Brain pericyte (primary cell): ENCODE data around the gene MAPK10.
"Not testable (repeated sequence)": the region's sequence is repeated elsewhere in the genome, so short reads cannot be mapped to it uniquely, and the experiment has no call there.

Experiments
- DNase-seq: peaks from one replicate; pipeline ENCODE4 v3.0.0-alpha.2; 2012; ENCODE audit warnings: low read depth, low spot score

The MAPK10 gene

DNA sequence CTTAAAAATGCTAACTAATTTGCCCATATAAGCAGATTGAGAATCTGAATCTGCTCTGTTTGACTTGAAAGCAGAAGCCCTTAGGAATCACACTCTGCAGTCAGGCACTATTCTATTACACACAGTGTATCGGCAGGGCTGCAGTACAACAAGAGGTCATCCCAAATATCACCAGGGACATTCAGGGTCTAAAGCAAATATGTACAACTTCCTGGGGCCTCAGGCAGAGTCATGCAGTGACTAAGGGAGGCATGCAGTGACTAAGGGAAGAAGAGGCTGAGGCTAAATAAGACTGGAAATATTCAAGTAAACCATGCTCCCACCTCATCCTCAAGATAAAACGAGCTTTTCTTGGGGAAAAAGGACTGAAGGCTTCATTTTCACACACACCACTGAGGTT lies 20.9 kb downstream of the MAPK10 start:
- DNase-seq = peak; percentile 60

DNA sequence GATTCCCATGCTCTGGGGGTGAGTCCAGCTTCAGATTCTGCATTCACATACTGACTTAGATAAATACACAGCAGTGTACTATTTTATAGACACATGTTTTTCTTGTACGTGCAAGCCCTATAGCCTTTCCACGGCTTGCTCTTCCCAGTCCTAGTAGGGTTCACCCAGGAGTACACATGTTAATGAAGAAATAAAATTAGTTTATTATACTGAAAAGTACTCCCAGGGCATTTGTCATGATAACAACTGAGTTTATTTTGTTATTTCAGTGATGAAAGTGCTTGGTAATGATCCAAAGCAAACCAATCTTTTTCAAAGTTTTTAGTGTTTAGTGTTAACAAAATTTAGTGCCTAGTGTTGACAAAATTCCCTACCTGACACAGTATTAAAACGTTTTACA lies 21.3 kb downstream of the MAPK10 start:
- DNase-seq = no peak

DNA sequence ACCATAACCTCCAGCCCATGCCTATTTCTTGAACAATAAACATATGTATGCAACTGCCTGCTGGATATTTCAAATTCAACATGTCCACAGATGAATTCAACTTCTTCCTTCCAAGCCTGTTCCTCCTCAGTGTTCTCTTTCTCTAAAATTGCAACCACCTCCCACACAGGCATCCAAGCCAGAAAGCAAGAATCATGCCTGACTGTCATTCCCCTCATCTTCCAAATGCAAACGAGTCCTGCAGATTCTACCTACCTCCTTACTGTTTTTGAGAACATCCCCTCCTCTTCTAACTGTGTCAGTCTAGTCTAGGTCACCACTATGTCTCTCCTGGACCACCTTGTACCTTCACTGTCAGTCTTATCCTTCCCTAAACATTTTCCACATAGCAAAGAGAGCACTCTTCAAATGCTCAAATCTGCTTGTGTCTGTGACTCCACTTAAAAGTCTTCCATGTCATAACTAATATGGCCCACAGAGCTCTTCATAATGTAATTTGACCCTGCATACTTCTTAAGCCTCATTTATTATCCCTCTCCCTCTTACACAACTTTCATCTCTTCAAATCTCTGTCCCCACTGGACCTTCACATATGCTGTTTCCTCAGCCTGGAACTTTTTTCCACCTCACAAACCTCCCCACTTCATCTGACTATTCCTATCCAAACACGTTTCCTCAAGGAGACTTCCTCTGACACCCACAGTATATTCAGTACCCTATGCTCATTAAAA lies 25.7 kb downstream of the MAPK10 start:
- DNase-seq = no peak

GRCh38 chr4:86333236-86333635 lies 26.6 kb downstream of the MAPK10 start:
- DNase-seq = no peak

- no peak for DNase-seq
These were observed 28.7 kb downstream of the MAPK10 start for GRCh38 chr4:86330961-86331742.

DNA sequence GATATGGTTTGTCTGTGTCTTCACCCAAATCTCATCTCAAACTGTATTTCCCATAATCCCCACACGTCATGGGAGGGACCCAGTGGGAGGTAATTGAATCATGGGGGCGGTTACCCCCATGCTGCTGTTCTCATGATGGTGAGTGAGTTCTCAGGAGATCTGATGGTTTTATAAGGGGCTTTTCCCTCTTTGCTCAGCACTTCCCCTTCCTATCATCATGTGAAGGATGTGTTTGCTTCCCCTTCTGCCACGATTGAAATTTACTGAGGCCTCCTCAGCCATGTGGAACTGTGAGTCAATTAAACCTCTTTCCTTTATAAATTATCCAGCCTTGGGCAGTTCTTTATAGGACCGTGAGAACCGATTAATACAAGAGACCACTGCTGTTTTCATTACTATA lies 29.4 kb downstream of the MAPK10 start:
- not testable (repeated sequence) for DNase-seq

DNA sequence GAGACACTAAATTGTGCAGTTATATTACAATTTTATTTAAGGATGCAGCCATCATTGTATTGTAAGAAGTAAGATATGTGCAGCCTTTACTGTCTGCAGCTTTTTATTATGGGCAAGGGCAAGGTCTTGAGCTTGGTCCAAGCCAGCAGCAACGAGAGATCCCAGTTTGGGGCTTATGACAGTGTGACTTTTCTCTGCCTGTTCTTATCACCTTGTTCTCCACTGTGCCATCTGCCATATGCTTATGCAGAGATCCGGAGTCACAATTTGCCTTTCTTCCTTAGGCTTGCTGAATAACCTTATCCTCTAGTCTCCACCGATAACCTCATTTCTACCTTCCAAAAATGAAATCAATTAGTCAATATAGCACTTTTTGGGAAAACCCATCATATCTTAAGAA lies 30.4 kb downstream of the MAPK10 start:
- DNase-seq = no peak

GRCh38 chr4:86326400-86326799 lies 33.5 kb downstream of the MAPK10 start:
- no peak for DNase-seq

GRCh38 chr4:86319390-86319789 lies 40.5 kb downstream of the MAPK10 start:
- DNase-seq = no peak

GRCh38 chr4:86315579-86315978 lies 44.3 kb downstream of the MAPK10 start:
- no peak for DNase-seq

- DNase-seq = no peak
These were observed 46.2 kb downstream of the MAPK10 start for GRCh38 chr4:86313656-86314055.

DNA sequence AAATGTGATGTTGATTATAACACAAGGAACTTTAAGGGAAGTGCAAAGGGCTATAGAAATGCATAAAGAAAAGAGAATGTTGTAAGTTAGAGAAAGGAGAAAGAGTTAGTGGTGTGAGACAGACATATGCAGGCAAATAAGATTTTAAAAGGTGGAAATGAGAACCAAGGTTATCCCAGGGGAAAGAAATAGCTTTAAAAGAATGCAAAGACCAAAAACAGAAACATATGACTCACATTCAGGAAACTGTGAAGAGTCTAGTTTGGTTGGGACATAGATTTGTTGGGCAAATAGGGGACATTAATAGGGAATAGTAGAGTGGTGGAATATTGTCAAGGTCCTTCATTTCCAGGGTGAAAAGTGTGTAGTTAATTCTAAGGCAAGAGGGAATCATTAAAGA lies 52.4 kb downstream of the MAPK10 start:
- no peak for DNase-seq

- no peak for DNase-seq
These were observed 53.0 kb downstream of the MAPK10 start for GRCh38 chr4:86306816-86307215.

DNA sequence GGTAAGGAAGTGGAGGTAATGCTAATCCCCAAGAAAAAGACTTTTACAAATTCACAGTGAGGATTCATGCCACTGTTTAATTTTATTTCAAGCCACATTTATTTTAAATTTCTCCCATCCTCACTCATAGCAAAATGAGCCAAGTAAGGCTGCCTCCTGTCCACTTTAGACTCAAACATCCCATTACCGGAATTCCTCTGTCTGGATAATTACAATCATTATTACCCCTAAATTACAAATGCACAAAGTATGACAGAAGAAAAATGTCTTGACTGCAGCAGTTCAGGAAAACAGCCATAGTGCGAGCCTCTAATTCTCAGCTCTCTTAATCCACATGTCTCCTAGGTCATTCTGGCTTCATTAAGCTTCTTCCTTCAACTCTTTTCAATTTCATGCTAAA lies 57.0 kb downstream of the MAPK10 start:
- no peak for DNase-seq

GRCh38 chr4:86302251-86302650 lies 57.6 kb downstream of the MAPK10 start:
- no peak for DNase-seq

GRCh38 chr4:86300516-86300915 lies 59.3 kb downstream of the MAPK10 start:
- DNase-seq = no peak

GRCh38 chr4:86296865-86297264 lies 63.0 kb downstream of the MAPK10 start:
- no peak for DNase-seq

- no peak for DNase-seq
These were observed 65.0 kb downstream of the MAPK10 start for GRCh38 chr4:86294883-86295282.

DNA sequence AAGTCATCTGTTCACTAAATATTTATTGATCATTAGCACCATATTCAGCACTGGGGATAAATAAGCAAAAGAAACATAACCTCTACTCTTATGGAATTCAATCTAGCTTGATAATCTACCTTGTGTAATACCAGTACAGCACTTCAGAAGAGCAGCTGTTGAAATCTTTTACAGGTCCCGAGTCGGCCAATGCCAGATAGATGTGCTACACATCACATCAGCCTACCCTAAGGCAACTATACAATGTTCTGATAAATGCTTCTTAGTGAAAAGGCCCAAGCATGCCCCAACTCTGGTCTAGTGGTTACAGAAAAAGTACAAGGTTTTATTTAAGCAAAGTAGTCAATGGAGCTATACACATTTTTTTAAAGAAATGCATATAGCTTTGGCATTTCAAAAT lies 68.7 kb downstream of the MAPK10 start:
- no peak for DNase-seq

- no peak for DNase-seq
These were observed 73.1 kb downstream of the MAPK10 start for GRCh38 chr4:86286726-86287125.

GRCh38 chr4:86283371-86283770 lies 76.5 kb downstream of the MAPK10 start:
- no peak for DNase-seq

GRCh38 chr4:86280246-86280645 lies 79.6 kb downstream of the MAPK10 start:
- DNase-seq = no peak

GRCh38 chr4:86279293-86279960 lies 80.4 kb downstream of the MAPK10 start:
- no peak for DNase-seq
